Tibial artery (tissue), 4 donors: ENCODE results near the gene TEK.

Experiments
- DNase-seq, 2 donors: peaks; one replicate each; pipeline ENCODE4 v3.0.0-alpha.2; 2019
- H3K27ac ChIP-seq, 2 donors: fragments of 200-600 bp; sonication (generic) in 1 of 2; 1 replicate in 1 of 2; 2 replicates in 1 of 2; pipeline ENCODE4 v1.5.1; 2018 to 2019; ENCODE audit warnings: mild to moderate bottlenecking in 1 of 2
- H3K27me3 ChIP-seq, 2 donors: fragments of 200-600 bp; sonication (generic) in 1 of 2; one replicate each; pipeline versions ENCODE4 v1.5.1 to v1.6.0; 2016 to 2019
- H3K36me3 ChIP-seq, 3 donors: fragments of 200-600 bp; sonication (generic) in 2 of 3; one replicate each; pipeline ENCODE4 v1.5.1; 2016 to 2019; ENCODE audit warnings: mild to moderate bottlenecking in 2 of 3
- H3K4me1 ChIP-seq, 4 donors: fragments of 200-600 bp; sonication (generic) in 2 of 4; 1 replicate in 3 of 4; 2 replicates in 1 of 4; pipeline ENCODE4 v1.5.1; 2016 to 2019
- H3K4me3 ChIP-seq, 2 donors: fragments of 200-600 bp; sonication (generic) in 1 of 2; 1 replicate in 1 of 2; 2 replicates in 1 of 2; pipeline ENCODE4 v1.5.1; 2018 to 2019; ENCODE audit warnings: mild to moderate bottlenecking in 2 of 2
- H3K9me3 ChIP-seq, 3 donors: fragments of 200-600 bp; sonication (generic) in 1 of 3; one replicate each; pipeline ENCODE4 v1.5.1; 2016 to 2019
- CTCF ChIP-seq, 2 experiments: fragments of 200-600 bp in 1 of 2; fragments of 450-650 bp in 1 of 2; IDR thresholded peaks; one replicate each; pipeline ENCODE4 v1.5.1; 2017 to 2019; ENCODE audit warnings: antibody characterized with exemption in 2 of 2, mild to moderate bottlenecking in 1 of 2, moderate library complexity in 1 of 2
- intact Hi-C: fragments of 100-400 bp; cut with DNase I; formaldehyde crosslinking; loops from one replicate; pipeline ENCODE4 v1.15.0; 2023; ENCODE audit warnings: low total_unique reads

Gene TEK

GRCh38 chr9:27078685-27079084 lies 30.3 kb upstream of the TEK start:
- Histone ChIP-seq H3K9me3 (no peaks in the 10 kb centered on the region), H3K27ac (no peak overlapping the region), H3K4me3 (no peak overlapping the region), H3K4me1 (no peaks in the 10 kb centered on the region), H3K27me3 (no peaks in the 10 kb centered on the region), H3K36me3 (peaks cover 0 to 14% (median 0%) of the 10 kb centered on the region in 3 donors)
- intact Hi-C loops: no loop called here
- DNase-seq: no peak
- TF ChIP-seq CTCF (IDR thresholded peaks at IDR 0.05): no peak

GRCh38 chr9:27085456-27085855 lies 23.6 kb upstream of the TEK start:
- Histone ChIP-seq H3K27me3 (no peaks in the 10 kb centered on the region), H3K36me3 (no peaks in the 10 kb centered on the region), H3K27ac (no peak overlapping the region), H3K9me3 (no peaks in the 10 kb centered on the region), H3K4me1 (peaks cover 0 to 11% (median 4%) of the 10 kb centered on the region in 4 donors), H3K4me3 (no peak overlapping the region)
- intact Hi-C loops: no loop called here
- DNase-seq: no peak
- no peak for TF ChIP-seq CTCF (IDR thresholded peaks at IDR 0.05)

GRCh38 chr9:27086818-27087680 lies 22.0 kb upstream of the TEK start:
- TF ChIP-seq CTCF (IDR thresholded peaks at IDR 0.05): no peak
- peaks cover 0 to 11% (median 4%) of the 10 kb centered on the region in 4 donors for H3K4me1 ChIP-seq
- H3K27me3 ChIP-seq: no peaks in the 10 kb centered on the region
- no peak overlapping the region for H3K4me3 ChIP-seq
- H3K9me3 ChIP-seq: no peaks in the 10 kb centered on the region
- no peaks in the 10 kb centered on the region for H3K36me3 ChIP-seq
- H3K27ac ChIP-seq: peak overlapping the region in 1 of 2 donors; percentile 12
- DNase-seq: no peak
- intact Hi-C loops: no loop called here

- DNase-seq: no peak
- Histone ChIP-seq H3K4me3 (no peak overlapping the region), H3K27ac (no peak overlapping the region), H3K27me3 (no peaks in the 10 kb centered on the region), H3K36me3 (no peaks in the 10 kb centered on the region), H3K4me1 (peaks cover 0 to 11% (median 4%) of the 10 kb centered on the region in 4 donors), H3K9me3 (no peaks in the 10 kb centered on the region)
- intact Hi-C loops: no loop called here
- TF ChIP-seq CTCF (IDR thresholded peaks at IDR 0.05): no peak
These were observed 20.0 kb upstream of the TEK start for GRCh38 chr9:27088981-27089380.

GRCh38 chr9:27089706-27090105 lies 19.3 kb upstream of the TEK start:
- Histone ChIP-seq H3K9me3 (no peaks in the 10 kb centered on the region), H3K4me1 (peaks cover 0 to 15% (median 4%) of the 10 kb centered on the region in 4 donors), H3K27me3 (no peaks in the 10 kb centered on the region), H3K36me3 (no peaks in the 10 kb centered on the region), H3K4me3 (no peak overlapping the region), H3K27ac (no peak overlapping the region)
- no peak for TF ChIP-seq CTCF (IDR thresholded peaks at IDR 0.05)
- intact Hi-C loops: no loop called here
- DNase-seq: no peak
